Erythroblast (primary cell): ENCODE data around the gene SLC17A3.

Experiments
- GATA1 ChIP-seq: IDR thresholded peaks from 2 replicates; pipeline ENCODE4 v1.6.1; 2011; ENCODE audit warnings: low read depth, mild to moderate bottlenecking, control low read depth, low read length, moderate library complexity
- POLR2A ChIP-seq: IDR thresholded peaks from 2 replicates; pipeline ENCODE4 v1.6.1; 2011; ENCODE audit warnings: mild to moderate bottlenecking, low read length

- no peak for TF ChIP-seq POLR2A
- no peak for TF ChIP-seq GATA1
Observed at GRCh38 chr6:25831532-25832306, 42.3 kb downstream of the SLC17A3 start, which contains the start of gene SLC17A1.
